Measurements from ENCODE around the gene PRR14L. TPM values are rescaled to one million over a fixed set of nuclear protein-coding genes. Genes with fewer than 3 reads are reported as not detected.

The PRR14L gene
- total and polyA plus RNA-seq, 2 of the 13 experiments (the other 11 are each of a cell fraction or from before 2014, with no cell fraction given) = 6.6 to 16.5 TPM

DNA sequence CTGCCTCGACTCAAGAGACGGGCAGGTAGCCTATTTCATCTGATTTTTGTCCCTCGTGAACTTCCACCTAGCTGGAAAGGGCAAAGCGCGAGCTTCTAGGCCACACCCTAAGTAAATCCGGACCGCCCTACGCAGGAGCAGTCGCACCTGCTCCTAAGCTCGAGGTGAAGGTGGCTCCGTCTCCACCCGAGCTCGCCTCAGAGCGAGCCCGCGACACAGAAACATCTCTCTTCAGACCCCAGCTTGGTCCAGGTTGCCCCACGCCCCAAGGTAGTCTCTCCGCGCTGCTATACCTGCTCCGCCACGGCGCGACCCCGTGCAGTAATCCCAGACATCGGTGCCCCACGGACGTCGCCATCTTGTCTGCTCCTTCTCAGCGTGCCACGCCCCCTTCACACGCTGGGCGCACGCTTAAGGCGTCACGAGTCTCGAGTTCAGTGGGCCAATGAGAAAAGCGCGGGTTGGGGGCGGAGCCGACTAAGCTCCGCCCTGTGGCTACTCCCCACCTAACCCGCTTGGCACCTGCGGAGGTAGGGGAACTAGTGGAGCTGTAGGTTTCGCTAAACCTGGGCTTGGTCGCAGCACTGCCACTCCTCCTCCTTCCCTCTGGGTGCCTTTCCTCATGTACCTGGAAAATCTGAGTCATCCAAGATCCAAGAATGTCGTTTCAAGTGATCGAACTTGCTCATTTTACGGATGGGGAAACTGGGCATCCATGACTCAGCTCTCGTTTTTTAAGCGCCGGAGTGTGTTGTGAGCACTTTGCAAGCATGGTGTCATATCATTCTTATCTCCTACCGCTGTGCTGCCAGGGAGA lies 87.9 kb downstream of the PRR14L start, which contains the start of gene PISD (continued):
- TF ChIP-seq, protein P1, sequence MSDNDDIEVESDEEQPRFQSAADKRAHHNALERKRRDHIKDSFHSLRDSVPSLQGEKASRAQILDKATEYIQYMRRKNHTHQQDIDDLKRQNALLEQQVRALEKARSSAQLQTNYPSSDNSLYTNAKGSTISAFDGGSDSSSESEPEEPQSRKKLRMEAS (IDR thresholded peaks at IDR 0.05) = peak; percentile 95
- TF ChIP-seq KLF6 (CRISPR knock-in tag; IDR thresholded peaks at IDR 0.05) = 0 out of 2 replicates have a peak, but pooled peaks have one; percentile 34
- TF ChIP-seq ZNF329 (CRISPR knock-in tag; IDR thresholded peaks at IDR 0.05; ENCODE audit: low read depth) = peak; percentile 25; the same call in 1 of the 2 replicates
- TF ChIP-seq IRF2 (CRISPR knock-in tag; IDR thresholded peaks at IDR 0.05) = peak; percentile 71
- peak; percentile 82 for TF ChIP-seq SKI (IDR thresholded peaks at IDR 0.05; ENCODE audit: partially characterized antibody)
- no peak for TF ChIP-seq ELF4 (CRISPR knock-in tag; IDR thresholded peaks at IDR 0.05; ENCODE audit: borderline replicate concordance)
- peak; percentile 95 for TF ChIP-seq RBFOX2 (IDR thresholded peaks at IDR 0.05; ENCODE audit: low read depth, low read length)
- TF ChIP-seq, protein P2, sequence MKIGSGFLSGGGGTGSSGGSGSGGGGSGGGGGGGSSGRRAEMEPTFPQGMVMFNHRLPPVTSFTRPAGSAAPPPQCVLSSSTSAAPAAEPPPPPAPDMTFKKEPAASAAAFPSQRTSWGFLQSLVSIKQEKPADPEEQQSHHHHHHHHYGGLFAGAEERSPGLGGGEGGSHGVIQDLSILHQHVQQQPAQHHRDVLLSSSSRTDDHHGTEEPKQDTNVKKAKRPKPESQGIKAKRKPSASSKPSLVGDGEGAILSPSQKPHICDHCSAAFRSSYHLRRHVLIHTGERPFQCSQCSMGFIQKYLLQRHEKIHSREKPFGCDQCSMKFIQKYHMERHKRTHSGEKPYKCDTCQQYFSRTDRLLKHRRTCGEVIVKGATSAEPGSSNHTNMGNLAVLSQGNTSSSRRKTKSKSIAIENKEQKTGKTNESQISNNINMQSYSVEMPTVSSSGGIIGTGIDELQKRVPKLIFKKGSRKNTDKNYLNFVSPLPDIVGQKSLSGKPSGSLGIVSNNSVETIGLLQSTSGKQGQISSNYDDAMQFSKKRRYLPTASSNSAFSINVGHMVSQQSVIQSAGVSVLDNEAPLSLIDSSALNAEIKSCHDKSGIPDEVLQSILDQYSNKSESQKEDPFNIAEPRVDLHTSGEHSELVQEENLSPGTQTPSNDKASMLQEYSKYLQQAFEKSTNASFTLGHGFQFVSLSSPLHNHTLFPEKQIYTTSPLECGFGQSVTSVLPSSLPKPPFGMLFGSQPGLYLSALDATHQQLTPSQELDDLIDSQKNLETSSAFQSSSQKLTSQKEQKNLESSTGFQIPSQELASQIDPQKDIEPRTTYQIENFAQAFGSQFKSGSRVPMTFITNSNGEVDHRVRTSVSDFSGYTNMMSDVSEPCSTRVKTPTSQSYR (CRISPR knock-in tag; IDR thresholded peaks at IDR 0.05; ENCODE audit: borderline replicate concordance) = no peak
- TF ChIP-seq, protein P3, sequence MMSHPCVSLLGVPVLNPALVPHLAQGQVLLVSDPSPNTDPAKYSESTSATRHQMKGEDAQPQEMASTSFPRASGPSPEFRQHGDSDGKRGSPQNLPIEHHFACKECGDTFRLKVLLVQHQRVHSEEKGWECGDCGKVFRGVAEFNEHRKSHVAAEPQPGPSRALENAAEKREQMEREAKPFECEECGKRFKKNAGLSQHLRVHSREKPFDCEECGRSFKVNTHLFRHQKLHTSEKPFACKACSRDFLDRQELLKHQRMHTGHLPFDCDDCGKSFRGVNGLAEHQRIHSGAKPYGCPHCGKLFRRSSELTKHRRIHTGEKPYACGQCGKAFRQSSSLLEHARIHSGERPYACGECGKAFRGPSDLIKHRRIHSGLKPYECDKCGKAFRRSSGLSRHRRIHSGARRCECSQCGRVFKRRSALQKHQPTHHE (CRISPR knock-in tag; IDR thresholded peaks at IDR 0.05; ENCODE audit: borderline replicate concordance) = no peak
- TF ChIP-seq, protein P4, sequence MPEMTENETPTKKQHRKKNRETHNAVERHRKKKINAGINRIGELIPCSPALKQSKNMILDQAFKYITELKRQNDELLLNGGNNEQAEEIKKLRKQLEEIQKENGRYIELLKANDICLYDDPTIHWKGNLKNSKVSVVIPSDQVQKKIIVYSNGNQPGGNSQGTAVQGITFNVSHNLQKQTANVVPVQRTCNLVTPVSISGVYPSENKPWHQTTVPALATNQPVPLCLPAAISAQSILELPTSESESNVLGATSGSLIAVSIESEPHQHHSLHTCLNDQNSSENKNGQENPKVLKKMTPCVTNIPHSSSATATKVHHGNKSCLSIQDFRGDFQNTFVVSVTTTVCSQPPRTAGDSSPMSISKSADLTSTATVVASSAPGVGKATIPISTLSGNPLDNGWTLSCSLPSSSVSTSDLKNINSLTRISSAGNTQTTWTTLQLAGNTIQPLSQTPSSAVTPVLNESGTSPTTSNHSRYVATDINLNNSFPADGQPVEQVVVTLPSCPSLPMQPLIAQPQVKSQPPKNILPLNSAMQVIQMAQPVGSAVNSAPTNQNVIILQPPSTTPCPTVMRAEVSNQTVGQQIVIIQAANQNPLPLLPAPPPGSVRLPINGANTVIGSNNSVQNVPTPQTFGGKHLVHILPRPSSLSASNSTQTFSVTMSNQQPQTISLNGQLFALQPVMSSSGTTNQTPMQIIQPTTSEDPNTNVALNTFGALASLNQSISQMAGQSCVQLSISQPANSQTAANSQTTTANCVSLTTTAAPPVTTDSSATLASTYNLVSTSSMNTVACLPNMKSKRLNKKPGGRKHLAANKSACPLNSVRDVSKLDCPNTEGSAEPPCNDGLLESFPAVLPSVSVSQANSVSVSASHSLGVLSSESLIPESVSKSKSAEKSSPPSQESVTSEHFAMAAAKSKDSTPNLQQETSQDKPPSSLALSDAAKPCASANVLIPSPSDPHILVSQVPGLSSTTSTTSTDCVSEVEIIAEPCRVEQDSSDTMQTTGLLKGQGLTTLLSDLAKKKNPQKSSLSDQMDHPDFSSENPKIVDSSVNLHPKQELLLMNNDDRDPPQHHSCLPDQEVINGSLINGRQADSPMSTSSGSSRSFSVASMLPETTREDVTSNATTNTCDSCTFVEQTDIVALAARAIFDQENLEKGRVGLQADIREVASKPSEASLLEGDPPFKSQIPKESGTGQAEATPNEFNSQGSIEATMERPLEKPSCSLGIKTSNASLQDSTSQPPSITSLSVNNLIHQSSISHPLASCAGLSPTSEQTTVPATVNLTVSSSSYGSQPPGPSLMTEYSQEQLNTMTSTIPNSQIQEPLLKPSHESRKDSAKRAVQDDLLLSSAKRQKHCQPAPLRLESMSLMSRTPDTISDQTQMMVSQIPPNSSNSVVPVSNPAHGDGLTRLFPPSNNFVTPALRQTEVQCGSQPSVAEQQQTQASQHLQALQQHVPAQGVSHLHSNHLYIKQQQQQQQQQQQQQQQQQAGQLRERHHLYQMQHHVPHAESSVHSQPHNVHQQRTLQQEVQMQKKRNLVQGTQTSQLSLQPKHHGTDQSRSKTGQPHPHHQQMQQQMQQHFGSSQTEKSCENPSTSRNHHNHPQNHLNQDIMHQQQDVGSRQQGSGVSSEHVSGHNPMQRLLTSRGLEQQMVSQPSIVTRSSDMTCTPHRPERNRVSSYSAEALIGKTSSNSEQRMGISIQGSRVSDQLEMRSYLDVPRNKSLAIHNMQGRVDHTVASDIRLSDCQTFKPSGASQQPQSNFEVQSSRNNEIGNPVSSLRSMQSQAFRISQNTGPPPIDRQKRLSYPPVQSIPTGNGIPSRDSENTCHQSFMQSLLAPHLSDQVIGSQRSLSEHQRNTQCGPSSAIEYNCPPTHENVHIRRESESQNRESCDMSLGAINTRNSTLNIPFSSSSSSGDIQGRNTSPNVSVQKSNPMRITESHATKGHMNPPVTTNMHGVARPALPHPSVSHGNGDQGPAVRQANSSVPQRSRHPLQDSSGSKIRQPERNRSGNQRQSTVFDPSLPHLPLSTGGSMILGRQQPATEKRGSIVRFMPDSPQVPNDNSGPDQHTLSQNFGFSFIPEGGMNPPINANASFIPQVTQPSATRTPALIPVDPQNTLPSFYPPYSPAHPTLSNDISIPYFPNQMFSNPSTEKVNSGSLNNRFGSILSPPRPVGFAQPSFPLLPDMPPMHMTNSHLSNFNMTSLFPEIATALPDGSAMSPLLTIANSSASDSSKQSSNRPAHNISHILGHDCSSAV (CRISPR knock-in tag; IDR thresholded peaks at IDR 0.05; ENCODE audit: borderline replicate concordance) = no peak
- TF ChIP-seq KDM2A (CRISPR knock-in tag; IDR thresholded peaks at IDR 0.05; ENCODE audit: borderline replicate concordance, low read depth) = peak; percentile 91
- TF ChIP-seq SIN3B (IDR thresholded peaks at IDR 0.05; ENCODE audit: low read length) = peak; percentile 93
- no peak for TF ChIP-seq ZNF263 (CRISPR knock-in tag; IDR thresholded peaks at IDR 0.05)
- peak; percentile 33; the same call in 1 of the 2 replicates for TF ChIP-seq PCBP1 (IDR thresholded peaks at IDR 0.05; ENCODE audit: borderline replicate concordance, low read depth, low read length)

Measured in HepG2 (cell line).